ENCODE data around the gene MYMK.

- TF ChIP-seq ZNF274 (IDR thresholded peaks at IDR 0.05; ENCODE audit: low read depth, low read length) (no peak), YY1 (IDR thresholded peaks at IDR 0.05; ENCODE audit: insufficient read depth, insufficient read length) (no peak), SUZ12 (IDR thresholded peaks at IDR 0.05; ENCODE audit: extremely low read depth, insufficient read depth, insufficient read length) (no peak)
Observed at GRCh38 chr9:133507246-133507965, 17.4 kb downstream of the MYMK start.

Measured in NT2/D1 (cell line).